WERI-Rb-1 (cell line): Measurements from ENCODE around the gene SOAT1.

Source experiments
- DNase-seq: peaks from one replicate; pipeline ENCODE4 v3.0.0-alpha.2; 2020
- H3K27ac ChIP-seq: fragments of 250-450 bp; sonication (Bioruptor Pico); 2 replicates; pipeline ENCODE4 v1.5.1; 2020; ENCODE audit warnings: mild to moderate bottlenecking, moderate library complexity
- H3K27me3 ChIP-seq: fragments of 250-450 bp; sonication (Bioruptor Pico); 2 replicates; pipeline ENCODE4 v1.5.1; 2021; ENCODE audit warnings: mild to moderate bottlenecking, low read depth, moderate library complexity; ENCODE audit not compliant: insufficient read depth, severe bottlenecking
- H3K36me3 ChIP-seq: fragments of 250-450 bp; sonication (Bioruptor Pico); 2 replicates; pipeline ENCODE4 v1.5.1; 2020; ENCODE audit warnings: mild to moderate bottlenecking, moderate library complexity
- H3K4me3 ChIP-seq: 2 replicates; pipeline ENCODE4 v1.5.1; 2011; ENCODE audit warnings: low read depth, mild to moderate bottlenecking, control low read depth, low read length
- H3K9me3 ChIP-seq: fragments of 250-450 bp; sonication (Bioruptor Pico); 2 replicates; pipeline ENCODE4 v1.5.1; 2021; ENCODE audit warnings: mild to moderate bottlenecking, moderate library complexity; ENCODE audit not compliant: severe bottlenecking
- TF ChIP-seq, protein P1 (sequence below): IDR thresholded peaks from 2 replicates; pipeline ENCODE4 v1.5.1; 2011; ENCODE audit warnings: low read depth, mild to moderate bottlenecking, control low read depth, inconsistent platforms, low read length

Gene SOAT1

DNA sequence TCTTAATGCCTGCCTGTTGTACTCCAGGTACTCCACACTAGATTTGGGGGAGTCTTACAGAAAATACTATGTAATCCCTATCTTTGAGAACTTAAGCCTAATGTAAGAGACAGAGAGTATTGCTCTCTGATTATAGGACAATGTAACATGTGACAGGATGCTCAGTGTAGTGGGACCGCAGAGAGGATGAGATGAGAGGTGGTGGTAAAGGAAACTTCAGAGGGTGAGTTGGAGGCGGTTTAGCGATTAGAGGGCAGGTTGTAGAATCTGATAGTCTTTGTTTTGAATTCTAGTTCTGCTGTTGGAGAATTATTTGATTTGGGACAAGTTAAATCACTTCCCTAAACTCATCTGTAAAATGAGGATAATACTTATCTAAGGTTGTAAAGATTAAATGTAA lies 5.4 kb downstream of the SOAT1 start:
- TF ChIP-seq, protein P1, sequence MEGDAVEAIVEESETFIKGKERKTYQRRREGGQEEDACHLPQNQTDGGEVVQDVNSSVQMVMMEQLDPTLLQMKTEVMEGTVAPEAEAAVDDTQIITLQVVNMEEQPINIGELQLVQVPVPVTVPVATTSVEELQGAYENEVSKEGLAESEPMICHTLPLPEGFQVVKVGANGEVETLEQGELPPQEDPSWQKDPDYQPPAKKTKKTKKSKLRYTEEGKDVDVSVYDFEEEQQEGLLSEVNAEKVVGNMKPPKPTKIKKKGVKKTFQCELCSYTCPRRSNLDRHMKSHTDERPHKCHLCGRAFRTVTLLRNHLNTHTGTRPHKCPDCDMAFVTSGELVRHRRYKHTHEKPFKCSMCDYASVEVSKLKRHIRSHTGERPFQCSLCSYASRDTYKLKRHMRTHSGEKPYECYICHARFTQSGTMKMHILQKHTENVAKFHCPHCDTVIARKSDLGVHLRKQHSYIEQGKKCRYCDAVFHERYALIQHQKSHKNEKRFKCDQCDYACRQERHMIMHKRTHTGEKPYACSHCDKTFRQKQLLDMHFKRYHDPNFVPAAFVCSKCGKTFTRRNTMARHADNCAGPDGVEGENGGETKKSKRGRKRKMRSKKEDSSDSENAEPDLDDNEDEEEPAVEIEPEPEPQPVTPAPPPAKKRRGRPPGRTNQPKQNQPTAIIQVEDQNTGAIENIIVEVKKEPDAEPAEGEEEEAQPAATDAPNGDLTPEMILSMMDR: no peak
- H3K4me3 ChIP-seq: no peak overlapping the region
- no peaks in the 10 kb centered on the region for H3K27me3 ChIP-seq
- peaks cover 22% of the 10 kb centered on the region for H3K36me3 ChIP-seq
- no peak for DNase-seq
- no peaks in the 10 kb centered on the region for H3K9me3 ChIP-seq
- H3K27ac ChIP-seq: no peak overlapping the region

DNA sequence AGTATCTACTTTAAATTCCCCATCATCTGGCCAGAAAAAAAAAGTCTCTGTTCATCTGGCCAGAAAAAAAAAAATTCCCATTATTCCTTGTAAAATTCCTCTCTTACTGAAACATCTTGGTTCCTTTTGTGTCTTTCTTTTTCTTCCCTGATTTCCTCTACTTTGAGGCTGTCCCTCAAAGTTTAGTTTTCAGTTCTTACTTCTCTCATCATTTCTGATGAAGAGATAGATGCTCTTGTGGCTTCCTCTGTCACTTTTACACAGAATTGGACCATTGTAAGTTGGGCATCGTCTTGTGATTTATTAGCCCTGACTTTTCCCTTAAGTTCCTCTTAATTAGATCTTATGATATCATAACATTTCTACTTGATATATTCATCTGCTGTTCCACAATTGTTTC lies 6.5 kb downstream of the SOAT1 start:
- Histone ChIP-seq H3K36me3 (peaks cover 33% of the 10 kb centered on the region), H3K27me3 (no peaks in the 10 kb centered on the region), H3K27ac (no peak overlapping the region), H3K4me3 (no peak overlapping the region), H3K9me3 (no peaks in the 10 kb centered on the region)
- TF ChIP-seq, protein P1: no peak
- DNase-seq: no peak

DNA sequence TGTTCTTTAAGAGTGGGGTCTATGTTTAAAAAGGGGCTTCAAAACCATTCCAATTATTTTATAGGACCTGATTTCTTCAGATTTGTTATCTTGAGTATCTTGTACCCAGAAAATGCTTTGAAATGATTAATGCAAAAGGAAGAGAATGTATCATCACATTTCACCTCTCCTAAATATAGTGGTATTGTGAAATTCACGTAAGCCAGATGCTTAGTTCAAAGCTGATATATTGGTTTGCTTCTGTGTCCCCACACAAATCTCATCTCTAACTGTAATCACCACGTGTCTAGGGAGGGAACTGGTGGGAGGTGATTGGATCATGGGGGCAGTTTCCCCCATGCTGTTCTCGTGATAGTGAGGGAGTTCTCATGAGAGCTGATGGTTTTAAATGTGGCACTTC lies 8.5 kb downstream of the SOAT1 start:
- H3K36me3 ChIP-seq: peaks cover 37% of the 10 kb centered on the region
- H3K27ac ChIP-seq: no peak overlapping the region
- no peak overlapping the region for H3K4me3 ChIP-seq
- no peaks in the 10 kb centered on the region for H3K27me3 ChIP-seq
- H3K9me3 ChIP-seq: no peaks in the 10 kb centered on the region
- no peak for DNase-seq
- TF ChIP-seq, protein P1: no peak

DNA sequence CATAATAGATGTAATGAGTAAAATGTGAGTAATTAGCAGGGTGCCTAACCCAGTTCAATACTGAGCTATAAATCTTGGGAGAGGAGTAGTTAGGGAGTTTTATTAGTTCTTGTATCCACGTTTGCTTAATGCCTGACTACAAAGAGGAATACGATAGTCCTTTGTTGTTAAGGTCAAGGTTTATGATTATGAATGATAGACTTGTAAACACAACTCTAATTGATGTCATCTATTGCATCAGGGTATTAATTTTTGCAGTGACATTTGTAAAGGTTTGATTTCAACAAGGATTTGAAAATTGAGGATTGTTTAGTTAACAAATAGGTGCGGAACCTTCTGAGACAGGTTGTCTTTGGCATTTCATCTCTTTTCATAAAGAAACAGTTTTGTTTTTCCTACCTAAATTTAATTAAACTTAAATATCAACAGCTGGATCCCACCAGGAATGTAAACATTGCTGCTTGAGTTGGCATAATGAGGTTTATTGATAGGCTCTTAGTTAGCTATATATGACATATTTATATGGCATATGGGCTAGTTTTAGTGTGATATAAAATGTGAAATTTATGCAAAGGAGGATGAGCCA lies 9.7 kb downstream of the SOAT1 start:
- no peak overlapping the region for H3K27ac ChIP-seq
- H3K9me3 ChIP-seq: no peaks in the 10 kb centered on the region
- peaks cover 45% of the 10 kb centered on the region for H3K36me3 ChIP-seq
- TF ChIP-seq, protein P1: no peak
- DNase-seq: no peak
- H3K4me3 ChIP-seq: no peak overlapping the region
- no peaks in the 10 kb centered on the region for H3K27me3 ChIP-seq

DNA sequence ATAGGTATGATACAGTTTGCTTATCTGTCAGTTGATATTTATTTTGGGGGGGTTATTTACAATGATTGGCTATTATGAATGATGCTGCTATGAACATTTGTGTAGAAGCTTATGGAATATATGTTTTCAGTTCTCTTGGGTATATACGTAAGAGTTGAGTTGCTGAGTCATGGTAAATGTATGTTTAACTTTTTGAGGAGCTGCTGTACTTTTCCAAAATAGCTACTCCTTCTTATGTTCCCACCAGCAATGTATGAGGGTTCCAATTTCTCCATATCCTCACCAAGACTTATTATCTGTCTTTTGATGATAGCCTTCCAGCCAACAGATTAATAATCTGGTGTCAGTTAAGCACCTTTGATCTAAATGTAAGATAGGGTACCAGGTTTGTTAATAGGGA lies 11.9 kb downstream of the SOAT1 start:
- no peak for DNase-seq
- Histone ChIP-seq H3K27me3 (no peaks in the 10 kb centered on the region), H3K36me3 (peaks cover 53% of the 10 kb centered on the region), H3K4me3 (no peak overlapping the region), H3K9me3 (no peaks in the 10 kb centered on the region), H3K27ac (no peak overlapping the region)
- TF ChIP-seq, protein P1: no peak

DNA sequence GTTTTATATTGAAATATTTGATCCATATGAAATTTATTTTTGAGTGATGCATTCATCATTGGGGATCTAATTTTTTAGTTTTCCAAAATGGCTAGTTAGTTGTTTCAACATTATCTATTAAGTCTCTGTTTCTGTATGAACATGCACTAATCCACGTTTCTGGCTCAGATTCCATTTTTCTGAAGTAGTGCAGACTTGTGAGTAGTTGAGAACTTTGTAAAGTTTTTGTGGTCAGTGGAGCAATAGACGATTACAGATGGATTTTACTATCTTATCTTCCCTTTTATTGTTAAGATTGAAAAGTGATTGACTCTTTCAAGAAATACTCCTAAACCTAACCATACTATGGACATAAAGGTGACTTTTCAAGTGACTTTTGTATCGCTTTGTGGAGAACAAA lies 16.7 kb downstream of the SOAT1 start:
- TF ChIP-seq, protein P1: no peak
- no peak overlapping the region for H3K27ac ChIP-seq
- no peaks in the 10 kb centered on the region for H3K27me3 ChIP-seq
- DNase-seq: no peak
- peaks cover 42% of the 10 kb centered on the region for H3K36me3 ChIP-seq
- H3K4me3 ChIP-seq: no peak overlapping the region
- no peaks in the 10 kb centered on the region for H3K9me3 ChIP-seq
